HEK293 (cell line): Measurements from ENCODE around the gene NPEPL1.
A peak's percentile ranks its signal among the peaks of the same experiment; 100 is the strongest.

Experiments
- CTCF ChIA-PET: fragments of 350-600 bp; formaldehyde crosslinking; extraction: SDS; loops from one replicate; lab custom pipeline; 2021; ENCODE audit warnings: antibody characterized with exemption; lab: Yijun Ruan, JAX
- POLR2A ChIA-PET: fragments of 300-600 bp; formaldehyde crosslinking; extraction: SDS; loops from one replicate; lab custom pipeline; 2020; ENCODE audit warnings: antibody characterized with exemption, inconsistent platforms; lab: Yijun Ruan, JAX
- H3K27ac ChIP-seq: fragments of 200-500 bp; sonication (Bioruptor generic); 2 replicates; pipeline ENCODE4 v1.5.1; 2014; ENCODE audit warnings: low read depth, low read length, control low read depth, inconsistent platforms; ENCODE audit errors: extremely low read depth
- H3K36me3 ChIP-seq, 2 experiments: fragments of 200-500 bp in 1 of 2; sonication (Bioruptor generic) in 1 of 2; 1 replicate in 1 of 2; 2 replicates in 1 of 2; pipeline ENCODE4 v1.5.1; 2014 to 2017; ENCODE audit warnings: inconsistent platforms in 2 of 2, low read length in 2 of 2; ENCODE audit not compliant: control insufficient read depth in 2 of 2, insufficient read depth in 1 of 2
- H3K4me1 ChIP-seq: fragments of 200-500 bp; sonication (Bioruptor generic); 2 replicates; pipeline ENCODE4 v1.5.1; 2014; ENCODE audit warnings: mild to moderate bottlenecking, low read length, inconsistent platforms; ENCODE audit not compliant: control insufficient read depth, insufficient read depth
- H3K4me3 ChIP-seq: 2 replicates; pipeline ENCODE4 v1.5.1; 2011; ENCODE audit warnings: low read depth, mild to moderate bottlenecking, control low read depth, low read length, moderate library complexity
- H3K9me3 ChIP-seq: fragments of 200-500 bp; sonication (Bioruptor generic); 2 replicates; pipeline ENCODE4 v1.5.1; 2014; ENCODE audit warnings: low read depth, low read length, inconsistent platforms; ENCODE audit not compliant: control insufficient read depth, insufficient read depth
- HOXA7 ChIP-seq: sonication (generic); formaldehyde crosslinking; IDR thresholded peaks from 2 replicates; pipeline ENCODE4 v1.8.1; 2022; ENCODE audit warnings: missing genetic modification reagents, borderline replicate concordance
- HOXD13 ChIP-seq: sonication (generic); formaldehyde crosslinking; IDR thresholded peaks from 2 replicates; pipeline ENCODE4 v1.8.0; 2022; ENCODE audit warnings: missing genetic modification reagents, borderline replicate concordance
- MEIS1 ChIP-seq: sonication (generic); formaldehyde crosslinking; IDR thresholded peaks from 2 replicates; pipeline ENCODE4 v1.8.1; 2022; ENCODE audit warnings: missing genetic modification reagents, mild to moderate bottlenecking, borderline replicate concordance
- SALL2 ChIP-seq: fragments of 450-650 bp; formaldehyde crosslinking; IDR thresholded peaks from 2 replicates; pipeline ENCODE4 v1.5.0; 2017; ENCODE audit warnings: missing biosample characterization, mild to moderate bottlenecking, missing genetic modification characterization, borderline replicate concordance
- SETDB1 ChIP-seq: IDR thresholded peaks from one replicate; pipeline ENCODE4 v1.6.1; 2017; ENCODE audit warnings: mild to moderate bottlenecking, low read length, moderate library complexity, mixed read lengths; ENCODE audit not compliant: insufficient read length
- ZNF473 ChIP-seq: fragments of 450-650 bp; formaldehyde crosslinking; IDR thresholded peaks from 2 replicates; pipeline ENCODE4 v1.5.1; 2017; ENCODE audit warnings: missing biosample characterization, missing genetic modification characterization
- TF ChIP-seq, protein P1 (sequence below): fragments of 450-650 bp; formaldehyde crosslinking; conservative IDR thresholded peaks from 2 replicates; pipeline ENCODE4 v1.5.1; 2016; ENCODE audit warnings: low read depth, missing biosample characterization, missing genetic modification characterization
- TF ChIP-seq, protein P2 (sequence below): fragments of 450-650 bp; formaldehyde crosslinking; IDR thresholded peaks from 2 replicates; pipeline ENCODE4 v1.5.1; 2016; ENCODE audit warnings: missing biosample characterization, missing genetic modification characterization
- TF ChIP-seq, protein P3 (sequence below): fragments of 450-650 bp; formaldehyde crosslinking; IDR thresholded peaks from 2 replicates; pipeline ENCODE4 v1.5.1; 2016; ENCODE audit warnings: missing biosample characterization, missing genetic modification characterization
- TF ChIP-seq, protein P4 (sequence below): fragments of 450-650 bp; formaldehyde crosslinking; IDR thresholded peaks from 2 replicates; pipeline ENCODE4 v1.5.1; 2017; ENCODE audit warnings: missing biosample characterization, missing genetic modification characterization

Gene NPEPL1

DNA sequence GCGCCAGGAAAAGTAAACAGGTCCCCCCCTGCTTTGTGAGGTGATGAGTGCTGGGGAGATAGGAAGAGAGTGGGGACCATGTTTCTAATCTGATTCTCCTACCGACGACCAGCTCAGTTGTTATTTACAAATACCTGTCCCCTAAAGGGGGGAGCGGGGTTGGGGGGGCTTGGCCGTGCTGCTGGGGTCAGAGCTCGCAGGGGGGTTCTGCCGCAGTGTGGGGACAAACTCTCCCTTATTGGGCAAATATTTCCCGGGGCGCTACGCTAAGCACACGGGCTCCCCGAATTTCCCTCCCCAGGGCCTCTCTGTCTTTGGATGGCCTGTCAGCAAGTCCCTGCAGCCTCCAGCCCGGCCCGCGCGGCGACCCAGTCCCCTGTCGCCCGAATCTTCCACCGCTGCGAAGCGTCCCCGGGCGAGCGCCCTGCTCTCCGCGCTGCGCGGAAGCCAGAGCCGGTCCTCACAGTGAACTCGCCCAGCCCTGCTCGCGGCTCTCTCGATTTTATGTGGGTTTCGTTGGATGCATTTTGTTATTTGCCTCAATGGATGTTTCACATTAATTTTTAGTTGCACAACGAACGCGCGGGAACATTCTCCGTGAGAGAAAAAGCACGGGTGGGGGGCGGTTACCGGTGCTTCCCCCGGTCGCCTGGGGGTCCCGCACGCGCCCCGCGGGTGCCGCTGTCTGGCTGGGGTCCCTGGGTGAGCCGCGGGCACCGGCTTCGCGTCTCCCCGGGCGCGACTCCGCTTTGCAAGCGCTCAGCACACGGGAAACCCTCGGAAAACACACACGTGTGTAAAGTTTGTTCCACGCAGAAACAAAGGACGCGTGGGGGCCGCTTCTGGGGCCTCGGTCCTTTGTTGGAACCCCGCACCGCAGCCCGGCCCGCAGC is 43.1 kb upstream of the NPEPL1 start:
- ChIA-PET CTCF (interaction anchor here (0.6 to 1.6 kb wide), 6 partner anchors 10 to 200 kb away, joined by 3 to 5 read pairs (median 4); no protein-coding TSS in a partner anchor), POLR2A (interaction anchor here (1.6 kb wide), 1 partner anchor 168 kb away, joined by 10 read pairs; no protein-coding TSS in a partner anchor)
- Histone ChIP-seq H3K27ac (no peak overlapping the region), H3K4me1 (peaks cover 5% of the 10 kb centered on the region), H3K4me3 (no peak overlapping the region), H3K36me3 (peaks cover 0 to 3% of the 10 kb centered on the region in 2 experiments; a peak in 1 of 3 replicates), H3K9me3 (no peaks in the 10 kb centered on the region)
- TF ChIP-seq, protein P1, sequence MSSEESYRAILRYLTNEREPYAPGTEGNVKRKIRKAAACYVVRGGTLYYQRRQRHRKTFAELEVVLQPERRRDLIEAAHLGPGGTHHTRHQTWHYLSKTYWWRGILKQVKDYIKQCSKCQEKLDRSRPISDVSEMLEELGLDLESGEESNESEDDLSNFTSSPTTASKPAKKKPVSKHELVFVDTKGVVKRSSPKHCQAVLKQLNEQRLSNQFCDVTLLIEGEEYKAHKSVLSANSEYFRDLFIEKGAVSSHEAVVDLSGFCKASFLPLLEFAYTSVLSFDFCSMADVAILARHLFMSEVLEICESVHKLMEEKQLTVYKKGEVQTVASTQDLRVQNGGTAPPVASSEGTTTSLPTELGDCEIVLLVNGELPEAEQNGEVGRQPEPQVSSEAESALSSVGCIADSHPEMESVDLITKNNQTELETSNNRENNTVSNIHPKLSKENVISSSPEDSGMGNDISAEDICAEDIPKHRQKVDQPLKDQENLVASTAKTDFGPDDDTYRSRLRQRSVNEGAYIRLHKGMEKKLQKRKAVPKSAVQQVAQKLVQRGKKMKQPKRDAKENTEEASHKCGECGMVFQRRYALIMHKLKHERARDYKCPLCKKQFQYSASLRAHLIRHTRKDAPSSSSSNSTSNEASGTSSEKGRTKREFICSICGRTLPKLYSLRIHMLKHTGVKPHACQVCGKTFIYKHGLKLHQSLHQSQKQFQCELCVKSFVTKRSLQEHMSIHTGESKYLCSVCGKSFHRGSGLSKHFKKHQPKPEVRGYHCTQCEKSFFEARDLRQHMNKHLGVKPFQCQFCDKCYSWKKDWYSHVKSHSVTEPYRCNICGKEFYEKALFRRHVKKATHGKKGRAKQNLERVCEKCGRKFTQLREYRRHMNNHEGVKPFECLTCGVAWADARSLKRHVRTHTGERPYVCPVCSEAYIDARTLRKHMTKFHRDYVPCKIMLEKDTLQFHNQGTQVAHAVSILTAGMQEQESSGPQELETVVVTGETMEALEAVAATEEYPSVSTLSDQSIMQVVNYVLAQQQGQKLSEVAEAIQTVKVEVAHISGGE (tag by site-specific recombination), result no peak
- TF ChIP-seq, protein P2, sequence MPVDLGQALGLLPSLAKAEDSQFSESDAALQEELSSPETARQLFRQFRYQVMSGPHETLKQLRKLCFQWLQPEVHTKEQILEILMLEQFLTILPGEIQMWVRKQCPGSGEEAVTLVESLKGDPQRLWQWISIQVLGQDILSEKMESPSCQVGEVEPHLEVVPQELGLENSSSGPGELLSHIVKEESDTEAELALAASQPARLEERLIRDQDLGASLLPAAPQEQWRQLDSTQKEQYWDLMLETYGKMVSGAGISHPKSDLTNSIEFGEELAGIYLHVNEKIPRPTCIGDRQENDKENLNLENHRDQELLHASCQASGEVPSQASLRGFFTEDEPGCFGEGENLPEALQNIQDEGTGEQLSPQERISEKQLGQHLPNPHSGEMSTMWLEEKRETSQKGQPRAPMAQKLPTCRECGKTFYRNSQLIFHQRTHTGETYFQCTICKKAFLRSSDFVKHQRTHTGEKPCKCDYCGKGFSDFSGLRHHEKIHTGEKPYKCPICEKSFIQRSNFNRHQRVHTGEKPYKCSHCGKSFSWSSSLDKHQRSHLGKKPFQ (tag by site-specific recombination), result no peak
- TF ChIP-seq HOXD13 (CRISPR knock-in tag), result no peak
- TF ChIP-seq HOXA7 (CRISPR knock-in tag), result no peak
- TF ChIP-seq, protein P3, sequence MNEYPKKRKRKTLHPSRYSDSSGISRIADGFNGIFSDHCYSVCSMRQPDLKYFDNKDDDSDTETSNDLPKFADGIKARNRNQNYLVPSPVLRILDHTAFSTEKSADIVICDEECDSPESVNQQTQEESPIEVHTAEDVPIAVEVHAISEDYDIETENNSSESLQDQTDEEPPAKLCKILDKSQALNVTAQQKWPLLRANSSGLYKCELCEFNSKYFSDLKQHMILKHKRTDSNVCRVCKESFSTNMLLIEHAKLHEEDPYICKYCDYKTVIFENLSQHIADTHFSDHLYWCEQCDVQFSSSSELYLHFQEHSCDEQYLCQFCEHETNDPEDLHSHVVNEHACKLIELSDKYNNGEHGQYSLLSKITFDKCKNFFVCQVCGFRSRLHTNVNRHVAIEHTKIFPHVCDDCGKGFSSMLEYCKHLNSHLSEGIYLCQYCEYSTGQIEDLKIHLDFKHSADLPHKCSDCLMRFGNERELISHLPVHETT (tag by site-specific recombination), result no peak

DNA sequence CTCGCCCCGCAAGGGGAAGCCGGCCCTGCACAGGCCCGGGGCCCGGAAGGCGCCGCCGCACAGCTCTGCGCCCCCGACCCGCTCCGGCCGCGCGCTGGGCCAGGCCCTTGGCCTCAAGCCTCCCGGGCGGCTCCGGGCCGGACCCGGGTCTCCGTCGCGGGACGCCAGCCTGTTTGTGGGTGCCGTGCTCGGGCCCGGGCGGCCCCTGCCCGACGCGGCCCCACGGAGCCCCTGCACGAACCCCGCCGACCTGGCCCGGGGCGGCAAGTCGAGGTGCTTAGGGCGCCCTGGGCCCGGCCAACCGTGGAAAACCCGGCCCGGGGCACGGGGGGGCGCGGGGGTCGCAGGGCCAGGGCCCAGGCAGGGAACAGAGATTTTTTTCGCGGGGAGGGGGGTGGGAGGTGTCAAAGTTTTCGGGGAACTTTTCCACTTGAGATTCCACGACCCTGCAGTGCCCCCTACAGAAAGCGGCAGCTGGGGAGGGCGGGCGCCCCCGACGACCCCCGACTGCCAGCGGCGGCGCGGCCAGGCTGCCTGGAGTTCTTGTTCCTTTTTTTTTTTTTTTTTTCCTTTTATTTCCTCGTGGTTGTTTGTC is 42.3 kb upstream of the NPEPL1 start:
- ChIA-PET POLR2A (interaction anchor here (0.9 to 1.7 kb wide), 10 partner anchors 8 to 382 kb away, joined by 3 to 11 read pairs (median 6); partner anchors contain the start of genes ATP5F1E and VAPB), CTCF (interaction anchor here (0.6 to 1.7 kb wide), 8 partner anchors 11 to 204 kb away, joined by 3 to 7 read pairs (median 4); no protein-coding TSS in a partner anchor)
- peaks cover 6% of the 10 kb centered on the region for H3K4me1 ChIP-seq
- no peak for TF ChIP-seq SALL2 (tag by site-specific recombination)
- TF ChIP-seq, protein P4, sequence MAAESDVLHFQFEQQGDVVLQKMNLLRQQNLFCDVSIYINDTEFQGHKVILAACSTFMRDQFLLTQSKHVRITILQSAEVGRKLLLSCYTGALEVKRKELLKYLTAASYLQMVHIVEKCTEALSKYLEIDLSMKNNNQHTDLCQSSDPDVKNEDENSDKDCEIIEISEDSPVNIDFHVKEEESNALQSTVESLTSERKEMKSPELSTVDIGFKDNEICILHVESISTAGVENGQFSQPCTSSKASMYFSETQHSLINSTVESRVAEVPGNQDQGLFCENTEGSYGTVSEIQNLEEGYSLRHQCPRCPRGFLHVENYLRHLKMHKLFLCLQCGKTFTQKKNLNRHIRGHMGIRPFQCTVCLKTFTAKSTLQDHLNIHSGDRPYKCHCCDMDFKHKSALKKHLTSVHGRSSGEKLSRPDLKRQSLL (tag by site-specific recombination), result no peak
- no peak for TF ChIP-seq ZNF473 (tag by site-specific recombination)
- TF ChIP-seq MEIS1 (CRISPR knock-in tag), result no peak
- TF ChIP-seq SETDB1, result no peak
- TF ChIP-seq, all 188 proteins: peak for 0
- H3K27ac ChIP-seq, result peak overlapping the region; percentile 65; the same call in 1 of the 2 replicates
- no peaks in the 10 kb centered on the region for H3K9me3 ChIP-seq
- peaks cover 0 to 6% of the 10 kb centered on the region in 2 experiments; a peak in 1 of 3 replicates for H3K36me3 ChIP-seq
- peak overlapping the region; percentile 99 for H3K4me3 ChIP-seq
